PC-3 (cell line): ENCODE measurements around the gene ACAP2. TPM values are rescaled to one million over a fixed set of nuclear protein-coding genes. Genes with fewer than 3 reads are reported as not detected.

ENCODE experiments used
- ATAC-seq: fragments of 200-7000 bp; cut with Tn5 transposase; 2 replicates; pipeline ENCODE4 v1.9.1; 2020; ENCODE audit warnings: mild to moderate bottlenecking, moderate library complexity
- BruUV-seq: library from RNA; stranded (reverse); fragments of 400-500 nt; replicated peaks from 2 replicates; lab custom pipeline; 2021; lab: Mats Ljungman, UMichigan
- CTCF ChIA-PET: fragments of 300-600 bp; sonication (Branson Sonifier 250); formaldehyde crosslinking; loops from one replicate; lab custom pipeline; 2022; ENCODE audit warnings: antibody characterized with exemption; lab: Charles Lee
- POLR2A ChIA-PET: fragments of 300-600 bp; sonication (Branson Sonifier 250); formaldehyde crosslinking; loops from one replicate; lab custom pipeline; 2022; ENCODE audit warnings: antibody characterized with exemption; ENCODE audit not compliant: unreplicated experiment; lab: Charles Lee
- DNase-seq: peaks from one replicate; pipeline ENCODE4 v3.0.0-alpha.2; 2015
- H2AFZ ChIP-seq: fragments of 300-600 bp; sonication (generic); 2 replicates; pipeline ENCODE4 v1.6.0; 2016; ENCODE audit warnings: antibody characterized with exemption, low read length
- H3F3A ChIP-seq: fragments of 300-600 bp; sonication (generic); one replicate; pipeline ENCODE4 v1.6.0; 2017; ENCODE audit warnings: antibody characterized with exemption, low read length, control low read depth, mild to moderate bottlenecking; ENCODE audit not compliant: unreplicated experiment
- H3K27ac ChIP-seq: fragments of 300-600 bp; sonication (generic); 2 replicates; pipeline ENCODE4 v1.5.1; 2016; ENCODE audit warnings: mild to moderate bottlenecking, low read length
- H3K27me3 ChIP-seq: fragments of 300-600 bp; sonication (generic); 2 replicates; pipeline ENCODE4 v1.6.1; 2016; ENCODE audit warnings: low read length, mixed read lengths
- H3K36me3 ChIP-seq: fragments of 300-600 bp; sonication (generic); 2 replicates; pipeline ENCODE4 v1.6.1; 2016; ENCODE audit warnings: low read depth, mixed run types, low read length, mixed read lengths
- H3K4me1 ChIP-seq: fragments of 300-600 bp; sonication (generic); 2 replicates; pipeline ENCODE4 v1.5.1; 2016; ENCODE audit warnings: low read length; ENCODE audit not compliant: insufficient read depth
- H3K4me2 ChIP-seq: fragments of 300-600 bp; sonication (generic); 2 replicates; pipeline ENCODE4 v1.6.0; 2016; ENCODE audit warnings: low read length
- H3K4me3 ChIP-seq: fragments of 300-600 bp; sonication (generic); 2 replicates; pipeline ENCODE4 v1.5.1; 2016; ENCODE audit warnings: mild to moderate bottlenecking, low read length, mixed read lengths
- H3K79me2 ChIP-seq: fragments of 300-600 bp; sonication (generic); 2 replicates; pipeline ENCODE4 v1.6.1; 2017; ENCODE audit warnings: low read length, mixed read lengths
- H3K9ac ChIP-seq: fragments of 300-600 bp; sonication (generic); 2 replicates; pipeline ENCODE4 v1.6.0; 2016; ENCODE audit warnings: mild to moderate bottlenecking, low read length
- H3K9me2 ChIP-seq: fragments of 300-600 bp; sonication (generic); replicated peaks from 2 replicates; pipeline ENCODE4 v1.6.1; 2016; ENCODE audit warnings: mixed run types, low read length, mixed read lengths
- H3K9me3 ChIP-seq: fragments of 300-600 bp; sonication (generic); 2 replicates; pipeline ENCODE4 v1.6.1; 2016; ENCODE audit warnings: low read length, mixed read lengths
- H4K20me1 ChIP-seq: fragments of 300-600 bp; sonication (generic); 2 replicates; pipeline ENCODE4 v1.6.1; 2016; ENCODE audit warnings: low read length, mixed read lengths
- CTCF ChIP-seq: fragments of 300-600 bp; sonication (generic); conservative IDR thresholded peaks from 2 replicates; pipeline ENCODE4 v1.5.1; 2017; ENCODE audit warnings: antibody characterized with exemption, low read depth, mild to moderate bottlenecking, low read length
- EZH2 ChIP-seq: fragments of 300-600 bp; sonication (generic); IDR thresholded peaks from one replicate; pipeline ENCODE4 v1.6.1; 2017; ENCODE audit warnings: antibody characterized with exemption, mild to moderate bottlenecking, low read length; ENCODE audit not compliant: unreplicated experiment
- EZH2phosphoT487 ChIP-seq: fragments of 300-600 bp; sonication (generic); IDR thresholded peaks from 2 replicates; pipeline ENCODE4 v1.6.1; 2018; ENCODE audit warnings: mild to moderate bottlenecking, antibody characterized with exemption, low read length, borderline replicate concordance
- intact Hi-C: fragments of 100-400 bp; cut with micrococcal nuclease; formaldehyde crosslinking; loops from 2 replicates; pipeline ENCODE4 v1.9.0; 2023
- total RNA-seq: library from RNA; depleted of rRNA; stranded (reverse); fragments of >200 nt; gene quantifications from 2 replicates; pipeline ENCODE4 v1.2.3, GENCODE V29; 2014

ACAP2 gene
- total RNA-seq, 1 experiment from 2014 or later, result 33.5 TPM

- Histone ChIP-seq H3K4me3 (no peak overlapping the region), H3F3A (no peaks in the 10 kb centered on the region), H3K27ac (no peak overlapping the region; the same call in 1 of the 2 replicates), H2AFZ (no peak overlapping the region), H3K9ac (no peak overlapping the region), H3K79me2 (no peaks in the 10 kb centered on the region), H3K27me3 (no peaks in the 10 kb centered on the region), H3K4me2 (peak overlapping the region; percentile 14), H3K9me3 (no peaks in the 10 kb centered on the region), H3K9me2 (no peaks in the 10 kb centered on the region), H4K20me1 (no peaks in the 10 kb centered on the region), H3K4me1 (peaks cover 18% of the 10 kb centered on the region), H3K36me3 (peaks cover 7% of the 10 kb centered on the region; the same call in 1 of the 2 replicates)
- peak; percentile 77 for DNase-seq
- TF ChIP-seq CTCF (no peak), EZH2phosphoT487 (no peak), EZH2 (no peak)
- intact Hi-C loops, result loop anchor here (5.0 kb wide), 1 partner anchor 156 kb away; the partner anchor contains the start of gene ACAP2
- BruUV-seq, result no TSS peak
- ATAC-seq, result peak; percentile 92
- ChIA-PET CTCF (no interaction called here), POLR2A (no interaction called here)
These were observed 156.5 kb downstream of the ACAP2 start for GRCh38 chr3:195286115-195286872.

- POLR2A ChIA-PET, result no interaction called here
- ATAC-seq, result no peak
- intact Hi-C loops, result loop anchor here (5.0 kb wide), 1 partner anchor 157 kb away; the partner anchor contains the start of gene ACAP2
These were observed 157.4 kb downstream of the ACAP2 start for GRCh38 chr3:195285372-195285771.

More at GRCh38 chr3:195285372-195285771, 157.4 kb downstream of the ACAP2 start:
- no peak for TF ChIP-seq EZH2phosphoT487
- TF ChIP-seq CTCF, result no peak
- TF ChIP-seq EZH2, result no peak
- no peaks in the 10 kb centered on the region for H3K9me3 ChIP-seq
- no peaks in the 10 kb centered on the region for H3K9me2 ChIP-seq
- H3F3A ChIP-seq, result no peaks in the 10 kb centered on the region
- H3K27me3 ChIP-seq, result no peaks in the 10 kb centered on the region
- H3K79me2 ChIP-seq, result no peaks in the 10 kb centered on the region
- H3K4me2 ChIP-seq, result no peak overlapping the region
- H3K4me3 ChIP-seq, result no peak overlapping the region
- peaks cover 18% of the 10 kb centered on the region for H3K4me1 ChIP-seq
- H2AFZ ChIP-seq, result no peak overlapping the region
- no peaks in the 10 kb centered on the region for H4K20me1 ChIP-seq
- CTCF ChIA-PET, result no interaction called here
- no peak overlapping the region for H3K9ac ChIP-seq
- peak; percentile 20 for DNase-seq
- no TSS peak for BruUV-seq
- peaks cover 7% of the 10 kb centered on the region; the same call in 1 of the 2 replicates for H3K36me3 ChIP-seq
- H3K27ac ChIP-seq, result no peak overlapping the region
